Karpas-422 (cell line): ENCODE results near the gene ISCA1. TPM values are rescaled to one million over a fixed set of nuclear protein-coding genes. Genes with fewer than 3 reads are reported as not detected.

ENCODE experiments used
- DNase-seq: peaks from one replicate; pipeline ENCODE4 v3.0.0-alpha.2; 2015
- H2AFZ ChIP-seq: fragments of 200-600 bp; sonication (generic); 2 replicates; pipeline ENCODE4 v1.6.1; 2014; ENCODE audit warnings: antibody characterized with exemption, low read length, mixed read lengths
- H3K27ac ChIP-seq: fragments of 200-600 bp; sonication (generic); 2 replicates; pipeline ENCODE4 v1.5.1; 2014; ENCODE audit warnings: mild to moderate bottlenecking, low read length, moderate library complexity
- H3K27me3 ChIP-seq: fragments of 200-600 bp; sonication (generic); 2 replicates; pipeline ENCODE4 v1.6.1; 2014; ENCODE audit warnings: low read length, mixed read lengths
- H3K36me3 ChIP-seq: fragments of 200-600 bp; sonication (generic); 2 replicates; pipeline ENCODE4 v1.6.1; 2014; ENCODE audit warnings: low read length, mixed read lengths; ENCODE audit not compliant: insufficient read depth
- H3K4me1 ChIP-seq: fragments of 200-600 bp; sonication (generic); 2 replicates; pipeline ENCODE4 v1.6.1; 2014; ENCODE audit warnings: mild to moderate bottlenecking, low read length, mixed read lengths
- H3K4me2 ChIP-seq: fragments of 200-600 bp; sonication (generic); 2 replicates; pipeline ENCODE4 v1.6.1; 2014; ENCODE audit warnings: low read length, low read depth, mild to moderate bottlenecking; ENCODE audit not compliant: poor library complexity, severe bottlenecking
- H3K4me3 ChIP-seq: fragments of 200-600 bp; sonication (generic); 2 replicates; pipeline ENCODE4 v1.5.1; 2014; ENCODE audit warnings: mild to moderate bottlenecking, antibody characterized with exemption, low read length, mixed read lengths
- H3K79me2 ChIP-seq: fragments of 200-600 bp; sonication (generic); 2 replicates; pipeline ENCODE4 v1.6.1; 2014; ENCODE audit warnings: mild to moderate bottlenecking, low read length, mixed read lengths
- H3K9ac ChIP-seq: fragments of 200-600 bp; sonication (generic); 2 replicates; pipeline ENCODE4 v1.6.0; 2014; ENCODE audit warnings: low read length
- H3K9me2 ChIP-seq: fragments of 200-600 bp; sonication (generic), shearing (Covaris generic); replicated peaks from 2 replicates; pipeline ENCODE4 v1.6.0; 2014; ENCODE audit warnings: mild to moderate bottlenecking, low read length, moderate library complexity; ENCODE audit not compliant: insufficient read depth
- H3K9me3 ChIP-seq: fragments of 300-700, 200-600 bp; sonication (generic); 2 replicates; pipeline ENCODE4 v1.6.1; 2014; ENCODE audit warnings: low read length, mixed read lengths
- H4K20me1 ChIP-seq: fragments of 200-600 bp; sonication (generic); 2 replicates; pipeline ENCODE4 v1.6.1; 2014; ENCODE audit warnings: mild to moderate bottlenecking, antibody characterized with exemption, low read length, low read depth; ENCODE audit not compliant: insufficient read depth
- total RNA-seq: library from RNA; depleted of rRNA; stranded (reverse); fragments of >200 nt; shearing (Covaris generic); gene quantifications from 2 replicates; pipeline ENCODE4 v1.2.3, GENCODE V29; 2014; ENCODE audit warnings: low replicate concordance

Gene ISCA1
- total RNA-seq, 1 experiment from 2014 or later: 51.4 TPM

DNA sequence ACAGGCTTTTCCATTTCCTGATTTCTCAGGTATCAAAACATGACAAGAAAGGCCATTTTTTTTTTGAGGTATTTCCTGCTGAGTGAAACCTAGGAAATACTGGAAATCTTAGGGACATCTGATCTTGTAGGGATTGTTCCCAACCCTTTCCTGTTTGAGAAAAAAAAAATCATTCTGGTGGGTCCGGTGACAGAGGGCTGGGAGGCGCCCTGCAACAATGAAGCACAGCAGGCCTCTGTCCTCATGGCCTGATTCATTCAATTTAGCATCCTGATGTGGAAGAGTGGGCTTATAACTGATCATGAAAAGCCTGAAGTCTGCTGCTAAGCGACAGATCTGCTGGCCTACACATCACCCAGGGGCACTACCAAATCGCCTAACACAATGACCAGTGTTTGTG is 19.8 kb downstream of the ISCA1 start:
- Histone ChIP-seq H3K9ac (no peak overlapping the region), H3K4me3 (no peak overlapping the region), H3K27me3 (no peaks in the 10 kb centered on the region), H2AFZ (no peak overlapping the region), H3K4me2 (no peak overlapping the region), H3K79me2 (peaks cover 7% of the 10 kb centered on the region; the same call in 1 of the 2 replicates), H3K9me3 (no peaks in the 10 kb centered on the region), H3K27ac (no peak overlapping the region), H3K36me3 (0 out of 2 replicates have a peak, but pooled peaks cover 5% of the 10 kb centered on the region), H3K4me1 (no peaks in the 10 kb centered on the region), H3K9me2 (no peaks in the 10 kb centered on the region), H4K20me1 (peaks cover 5% of the 10 kb centered on the region; the same call in 1 of the 2 replicates)
- DNase-seq: no peak

DNA sequence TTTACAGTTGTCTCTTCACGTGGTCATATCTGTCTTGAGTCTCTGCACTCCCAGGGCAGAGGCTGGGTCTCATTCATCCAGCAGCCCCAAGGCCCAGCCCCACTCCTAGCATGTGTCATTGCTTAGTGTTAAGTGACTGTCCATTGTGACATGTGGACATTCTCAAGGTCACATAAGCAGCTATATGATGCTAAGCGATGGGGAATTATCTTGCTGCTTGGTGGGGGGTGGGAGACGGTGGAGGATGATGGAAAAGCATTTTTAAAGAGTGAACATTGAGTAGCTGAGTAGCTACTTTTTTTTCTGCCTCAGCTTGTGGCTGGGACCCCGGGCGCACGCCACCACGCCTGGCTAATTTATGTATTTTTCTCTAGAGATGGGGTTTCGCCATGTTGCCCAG is 22.8 kb downstream of the ISCA1 start, which contains the start of gene C9orf153:
Gene C9orf153, minus strand, starts transcription at position 101 of the 400 bp plus-strand sequence. CDS start 30,054 bp downstream, outside the sequence.
- DNase-seq: no peak
- Histone ChIP-seq H4K20me1 (no peaks in the 10 kb centered on the region), H3K27ac (no peak within 1 kb of the TSS), H3K27me3 (no peaks in the 10 kb centered on the region), H3K9ac (no peak within 1 kb of the TSS), H3K9me3 (no peaks in the 10 kb centered on the region), H3K4me2 (no peak within 1 kb of the TSS), H2AFZ (no peak within 1 kb of the TSS), H3K4me1 (no peaks in the 10 kb centered on the region), H3K79me2 (no peaks in the 10 kb centered on the region), H3K36me3 (0 out of 2 replicates have a peak, but pooled peaks cover 5% of the 10 kb centered on the region), H3K4me3 (no peak within 1 kb of the TSS), H3K9me2 (no peaks in the 10 kb centered on the region)

DNA sequence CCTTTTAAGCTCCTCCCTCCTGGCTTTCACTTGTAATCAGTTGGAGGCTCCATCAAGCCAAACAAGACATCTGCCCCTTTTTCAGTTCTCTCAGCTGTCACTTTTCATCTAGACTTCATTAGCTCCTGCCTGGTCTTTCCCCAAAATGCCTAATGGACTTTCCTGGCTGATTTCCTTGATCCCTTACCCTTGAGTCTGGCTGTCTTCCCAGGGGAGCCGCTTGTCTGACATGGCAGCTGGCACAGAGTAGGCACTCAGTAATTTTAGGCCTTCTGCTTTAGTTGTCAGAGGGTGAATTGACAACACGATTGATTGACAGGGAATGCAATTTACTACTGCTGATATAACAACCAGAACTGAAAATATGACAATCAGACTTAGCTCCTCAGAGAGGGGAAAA is 24.9 kb downstream of the ISCA1 start:
- H3K9me2 ChIP-seq: no peaks in the 10 kb centered on the region
- no peaks in the 10 kb centered on the region for H3K4me1 ChIP-seq
- H3K4me2 ChIP-seq: no peak overlapping the region
- no peak for DNase-seq
- H3K27ac ChIP-seq: no peak overlapping the region
- H4K20me1 ChIP-seq: no peaks in the 10 kb centered on the region
- no peaks in the 10 kb centered on the region for H3K79me2 ChIP-seq
- no peaks in the 10 kb centered on the region for H3K9me3 ChIP-seq
- H3K36me3 ChIP-seq: no peaks in the 10 kb centered on the region
- H3K9ac ChIP-seq: no peak overlapping the region
- H3K4me3 ChIP-seq: no peak overlapping the region
- 0 out of 2 replicates have a peak, but pooled peaks cover 3% of the 10 kb centered on the region for H3K27me3 ChIP-seq
- no peak overlapping the region for H2AFZ ChIP-seq

DNA sequence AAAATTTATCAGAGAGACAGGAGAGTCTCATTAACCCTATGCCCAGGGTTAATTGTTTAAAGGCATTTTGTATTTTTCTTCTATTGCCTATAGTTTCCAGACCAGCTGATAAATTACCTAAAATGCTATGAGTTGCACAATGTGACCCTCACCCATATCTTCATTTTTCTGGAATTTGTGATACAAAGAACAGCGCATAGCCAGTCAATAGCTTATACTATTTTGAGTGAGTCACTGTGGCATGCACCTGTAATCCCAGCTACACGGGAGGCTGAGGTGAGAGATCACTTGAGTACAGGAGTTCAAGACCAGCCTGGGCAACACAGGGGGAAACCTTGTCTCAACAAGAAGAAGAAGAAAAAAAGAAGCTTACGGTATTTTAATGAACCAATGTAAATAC is 25.7 kb downstream of the ISCA1 start:
- Histone ChIP-seq H3K9me2 (no peaks in the 10 kb centered on the region), H2AFZ (no peak overlapping the region), H3K79me2 (no peaks in the 10 kb centered on the region), H3K9ac (no peak overlapping the region), H3K36me3 (no peaks in the 10 kb centered on the region), H3K9me3 (no peaks in the 10 kb centered on the region), H3K4me1 (no peaks in the 10 kb centered on the region), H3K4me2 (no peak overlapping the region), H4K20me1 (no peaks in the 10 kb centered on the region), H3K27ac (no peak overlapping the region), H3K4me3 (no peak overlapping the region), H3K27me3 (0 out of 2 replicates have a peak, but pooled peaks cover 3% of the 10 kb centered on the region)
- DNase-seq: no peak

DNA sequence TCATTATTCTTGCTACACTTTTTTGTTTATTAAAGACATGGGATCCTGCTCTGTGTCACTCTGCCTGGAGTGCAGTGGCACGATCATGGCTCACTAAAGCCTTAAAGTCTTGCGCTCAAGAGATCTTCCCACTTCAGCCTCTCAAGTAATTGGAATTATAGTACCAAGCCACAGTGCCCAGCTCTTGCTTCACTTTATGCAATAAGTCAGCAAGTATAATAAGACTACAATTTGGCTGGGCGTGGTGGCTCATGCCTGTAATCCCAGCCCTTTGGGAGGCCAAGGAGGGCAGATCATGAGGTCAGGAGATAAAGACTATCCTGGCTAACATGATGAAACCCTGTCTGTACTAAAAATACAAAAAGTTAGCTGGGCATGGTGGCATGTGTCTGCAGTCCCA is 28.8 kb downstream of the ISCA1 start:
- no peaks in the 10 kb centered on the region for H3K79me2 ChIP-seq
- no peaks in the 10 kb centered on the region for H3K9me3 ChIP-seq
- no peaks in the 10 kb centered on the region for H3K4me1 ChIP-seq
- H3K4me3 ChIP-seq: no peak overlapping the region
- H3K27me3 ChIP-seq: 0 out of 2 replicates have a peak, but pooled peaks cover 3% of the 10 kb centered on the region
- H3K27ac ChIP-seq: no peak overlapping the region
- no peaks in the 10 kb centered on the region for H3K36me3 ChIP-seq
- no peaks in the 10 kb centered on the region for H3K9me2 ChIP-seq
- no peaks in the 10 kb centered on the region for H4K20me1 ChIP-seq
- DNase-seq: peak; percentile 2
- H3K4me2 ChIP-seq: no peak overlapping the region
- no peak overlapping the region for H2AFZ ChIP-seq
- H3K9ac ChIP-seq: no peak overlapping the region

DNA sequence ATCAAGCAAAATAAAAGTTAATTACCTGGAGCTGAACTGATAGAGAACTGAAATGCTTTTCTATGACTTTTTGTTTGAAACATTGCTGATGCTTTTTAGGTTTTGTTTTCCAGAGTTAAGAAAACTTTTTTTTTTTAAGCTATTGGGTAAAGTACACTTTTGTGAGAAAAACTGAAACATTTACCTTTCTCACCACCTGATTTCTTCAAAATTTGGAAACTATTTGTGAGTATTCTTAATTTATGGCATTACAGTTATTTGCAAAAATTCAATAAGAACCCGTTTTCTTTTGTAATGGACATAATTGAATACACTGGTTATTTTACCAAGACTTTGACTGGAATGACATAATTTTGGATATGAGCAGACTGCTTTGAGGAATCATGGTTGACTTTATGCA is 29.5 kb downstream of the ISCA1 start:
- Histone ChIP-seq H3K4me2 (no peak overlapping the region), H3K27ac (no peak overlapping the region), H3K9ac (no peak overlapping the region), H3K27me3 (0 out of 2 replicates have a peak, but pooled peaks cover 3% of the 10 kb centered on the region), H3K36me3 (no peaks in the 10 kb centered on the region), H3K79me2 (no peaks in the 10 kb centered on the region), H3K4me3 (no peak overlapping the region), H3K9me3 (no peaks in the 10 kb centered on the region), H2AFZ (no peak overlapping the region), H3K4me1 (no peaks in the 10 kb centered on the region), H4K20me1 (no peaks in the 10 kb centered on the region), H3K9me2 (no peaks in the 10 kb centered on the region)
- DNase-seq: no peak

DNA sequence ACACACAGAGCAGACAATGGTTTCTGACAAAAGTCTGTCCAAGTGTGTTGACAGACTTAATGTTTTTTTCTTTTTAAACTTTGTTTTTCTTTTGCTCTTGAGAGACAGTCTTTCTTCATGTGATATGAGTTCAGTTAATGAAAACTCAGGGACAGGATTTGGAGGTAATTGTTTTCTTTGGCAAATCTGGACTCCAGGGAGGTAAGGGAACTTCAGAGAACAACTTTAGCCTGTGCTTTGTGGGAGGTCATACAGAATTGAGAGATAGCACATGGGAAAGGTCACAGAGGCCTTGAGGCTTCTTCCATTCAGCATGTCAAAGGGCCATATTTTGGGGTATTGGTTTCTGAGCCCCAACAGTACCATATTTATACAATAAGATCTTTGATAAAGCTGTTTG is 32.2 kb downstream of the ISCA1 start:
- H3K9ac ChIP-seq: no peak overlapping the region
- no peak for DNase-seq
- H3K9me3 ChIP-seq: no peaks in the 10 kb centered on the region
- no peak overlapping the region for H2AFZ ChIP-seq
- peaks cover 11% of the 10 kb centered on the region for H3K4me1 ChIP-seq
- no peaks in the 10 kb centered on the region for H3K79me2 ChIP-seq
- H4K20me1 ChIP-seq: no peaks in the 10 kb centered on the region
- H3K4me3 ChIP-seq: no peak overlapping the region
- H3K27ac ChIP-seq: no peak overlapping the region
- H3K36me3 ChIP-seq: no peaks in the 10 kb centered on the region
- H3K4me2 ChIP-seq: no peak overlapping the region
- H3K27me3 ChIP-seq: 0 out of 2 replicates have a peak, but pooled peaks cover 3% of the 10 kb centered on the region
- no peaks in the 10 kb centered on the region for H3K9me2 ChIP-seq

DNA sequence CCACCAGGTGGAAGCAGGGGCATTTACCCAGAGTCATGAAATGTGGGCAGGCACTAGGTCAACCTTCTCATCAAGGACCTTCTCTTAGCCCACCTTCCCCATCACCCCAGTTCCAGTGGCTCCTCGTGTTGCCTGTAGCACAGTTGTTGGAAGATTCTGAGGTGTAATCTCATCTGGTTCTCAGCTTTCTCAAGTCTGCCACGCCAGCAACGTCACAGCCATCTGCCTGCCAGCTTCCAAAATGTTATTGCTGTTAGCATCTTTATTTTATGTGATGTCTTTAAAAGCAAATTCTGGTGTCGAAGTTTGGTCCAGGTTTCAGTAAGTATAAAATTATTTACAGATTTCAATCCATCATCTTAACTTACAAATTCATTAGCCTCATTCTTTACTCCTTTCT is 33.6 kb downstream of the ISCA1 start:
- DNase-seq: no peak
- Histone ChIP-seq H3K36me3 (no peaks in the 10 kb centered on the region), H3K4me2 (no peak overlapping the region), H3K27me3 (0 out of 2 replicates have a peak, but pooled peaks cover 3% of the 10 kb centered on the region), H3K4me3 (no peak overlapping the region), H3K79me2 (no peaks in the 10 kb centered on the region), H3K9me2 (no peaks in the 10 kb centered on the region), H3K9ac (no peak overlapping the region), H3K27ac (no peak overlapping the region), H3K4me1 (peaks cover 11% of the 10 kb centered on the region), H4K20me1 (no peaks in the 10 kb centered on the region), H3K9me3 (no peaks in the 10 kb centered on the region), H2AFZ (no peak overlapping the region)
